H1 (cell line): ENCODE data around the gene COL27A1. TPM values are rescaled to one million over a fixed set of nuclear protein-coding genes. Genes with fewer than 3 reads are reported as not detected.

Experiments
- BCL11A ChIP-seq, 2 experiments: IDR thresholded peaks; one replicate each; pipeline ENCODE4 v1.6.1; 2011; ENCODE audit warnings: low read depth in 2 of 2, low read length in 2 of 2, mild to moderate bottlenecking in 2 of 2
- BRCA1 ChIP-seq: IDR thresholded peaks from 2 replicates; pipeline ENCODE4 v1.6.1; 2012; ENCODE audit warnings: low read depth, low read length, improper control_type of control experiment
- CTBP2 ChIP-seq: IDR thresholded peaks from 2 replicates; pipeline ENCODE4 v1.7.0; 2011; ENCODE audit warnings: borderline replicate concordance, mild to moderate bottlenecking, moderate library complexity, mixed read lengths, low read length; ENCODE audit not compliant: insufficient read depth, insufficient read length
- EP300 ChIP-seq, 2 experiments: IDR thresholded peaks; 1 replicate in 1 of 2; 2 replicates in 1 of 2; pipeline ENCODE4 v1.6.1; 2011 to 2012; ENCODE audit warnings: low read depth in 2 of 2, low read length in 2 of 2, mild to moderate bottlenecking in 2 of 2, borderline replicate concordance in 1 of 2, inconsistent platforms in 1 of 2, moderate library complexity in 1 of 2
- POLR2AphosphoS5 ChIP-seq: IDR thresholded peaks from 2 replicates; pipeline ENCODE4 v1.6.1; 2011; ENCODE audit warnings: low read depth, low read length
- RNF2 ChIP-seq: fragments of 200-900, 300-1000 bp; sonication (generic); IDR thresholded peaks from 2 replicates; pipeline ENCODE4 v1.7.1; 2016; ENCODE audit warnings: borderline replicate concordance, low read depth, mild to moderate bottlenecking, antibody characterized with exemption, low read length; ENCODE audit not compliant: poor library complexity, severe bottlenecking; ENCODE audit errors: missing control alignments
- SIRT6 ChIP-seq: IDR thresholded peaks from one replicate; pipeline ENCODE4 v1.7.1; 2012; ENCODE audit warnings: low read length, inconsistent platforms
- SUZ12 ChIP-seq: fragments of 200-600 bp; sonication (generic); IDR thresholded peaks from 2 replicates; pipeline ENCODE4 v1.6.1; 2012; ENCODE audit warnings: mild to moderate bottlenecking, inconsistent platforms, low read length, moderate library complexity, mixed read lengths
- ZNF274 ChIP-seq: IDR thresholded peaks from 2 replicates; pipeline ENCODE4 v1.7.0; 2012; ENCODE audit warnings: low read length, borderline replicate concordance; ENCODE audit errors: extremely low read depth
- polyA plus RNA-seq, 7 experiments: library from polyadenylated mRNA; depleted of rRNA in 3 of 7; stranded (reverse) in 5 of 7; unstranded in 2 of 7; fragments of >200 nt in 5 of 7; fragments of 200-250 nt in 2 of 7; gene quantifications; 1 replicate in 5 of 7; 2 replicates in 1 of 7; 4 replicates in 1 of 7; pipeline versions ENCODE4 v1.2.1 to v1.2.3, GENCODE V29; 2011 to 2013; ENCODE audit warnings: missing spikeins in 2 of 7, mixed read lengths in 2 of 7
- total RNA-seq: library from RNA; stranded (reverse); fragmentation: NEBNext Ultra II Directional; extraction: Animal tissue kit (Norgen Biotek cat#: 25700); gene quantifications from 2 replicates; pipeline ENCODE4 v1.2.1, GENCODE V29; 2021
- TF ChIP-seq, protein P1 (sequence below): IDR thresholded peaks from 2 replicates; pipeline ENCODE4 v1.6.1; 2011; ENCODE audit warnings: low read depth, mild to moderate bottlenecking, low read length; ENCODE audit not compliant: insufficient read depth

The COL27A1 gene
- total and polyA plus RNA-seq, 2 of the 8 experiments (the other 6 are each of a cell fraction or from before 2014, with no cell fraction given), result 15.1 to 22.8 TPM

DNA sequence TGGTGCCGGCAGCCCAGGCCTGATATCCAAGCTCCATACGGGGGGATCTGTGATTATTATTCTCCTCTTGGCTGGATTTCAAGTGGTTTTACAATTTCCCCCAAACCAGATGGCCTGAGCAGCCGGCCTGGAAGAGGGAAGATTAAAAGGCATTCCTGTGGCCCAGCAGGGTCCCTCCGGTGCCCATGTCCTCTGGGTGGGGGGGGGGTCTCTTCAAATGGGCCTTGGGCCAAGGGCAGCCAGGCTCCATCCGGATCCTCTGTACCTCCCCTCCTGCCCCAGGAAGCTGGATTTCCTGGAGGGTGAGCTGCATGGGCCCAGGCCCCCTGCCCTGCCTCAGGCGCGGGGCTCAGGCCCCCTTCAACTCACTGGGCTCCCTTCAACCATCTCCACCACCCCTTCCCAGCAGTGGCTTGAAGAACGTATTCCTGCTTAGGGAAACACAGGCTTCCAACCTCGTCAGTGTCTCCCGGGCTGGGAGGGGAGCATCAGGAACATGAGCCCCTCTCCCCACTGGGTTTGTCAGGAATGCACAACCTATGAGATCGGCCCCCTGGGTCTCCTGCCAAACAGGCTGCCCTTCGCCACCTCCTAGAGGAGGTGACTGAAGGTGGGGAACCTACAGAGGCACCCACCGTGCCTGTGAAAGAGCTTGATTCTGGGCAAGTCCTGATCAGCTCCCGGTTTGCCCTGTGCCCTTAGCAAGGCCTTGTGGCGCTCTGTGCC lies 104.6 kb downstream of the COL27A1 start (continued):
- TF ChIP-seq EP300 (IDR thresholded peaks at IDR 0.05; ENCODE audit: borderline replicate concordance in 1 of 2, low read depth in 2 of 2, low read length in 2 of 2) (no peak), BCL11A (IDR thresholded peaks at IDR 0.05; ENCODE audit: low read depth in 2 of 2, low read length in 2 of 2) (no peak), BRCA1 (no peak), SIRT6 (no peak), RNF2 (no peak), POLR2AphosphoS5 (no peak), ZNF274 (no peak), CTBP2 (no peak), SUZ12 (no peak)
- TF ChIP-seq, protein P1, sequence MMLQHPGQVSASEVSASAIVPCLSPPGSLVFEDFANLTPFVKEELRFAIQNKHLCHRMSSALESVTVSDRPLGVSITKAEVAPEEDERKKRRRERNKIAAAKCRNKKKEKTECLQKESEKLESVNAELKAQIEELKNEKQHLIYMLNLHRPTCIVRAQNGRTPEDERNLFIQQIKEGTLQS, result no peak
